Measurements from ENCODE around the gene MAPK10. TPM values are rescaled to one million over a fixed set of nuclear protein-coding genes. Genes with fewer than 3 reads are reported as not detected.

The MAPK10 gene
- total and polyA plus RNA-seq, 8 donors = 1.4 to 103 (median 15.0) TPM

- no peak overlapping the region for H3K27ac ChIP-seq
- TF ChIP-seq EP300 (IDR thresholded peaks at IDR 0.05) = no peak
- no peak for TF ChIP-seq POLR2AphosphoS5 (IDR thresholded peaks at IDR 0.05)
- no peak for TF ChIP-seq POLR2A (IDR thresholded peaks at IDR 0.05)
- TF ChIP-seq CTCF (IDR thresholded peaks at IDR 0.05) = no peak
- H3K4me1 ChIP-seq = peaks cover 7 to 22% (median 17%) of the 10 kb centered on the region in 4 donors
- no peak overlapping the region for H3K4me3 ChIP-seq
- no peaks in the 10 kb centered on the region for H3K27me3 ChIP-seq
- H3K36me3 ChIP-seq = no peaks in the 10 kb centered on the region
- no peak for DNase-seq
- 88 to 95% (median 89%) methylated on average over 2 of the region's 2 CpGs for WGBS, 5 donors
- intact Hi-C loops (cut with DNase I; ENCODE audit: low total_unique reads) = no loop called here
- no peaks in the 10 kb centered on the region for H3K9me3 ChIP-seq
Observed at GRCh38 chr4:86034616-86035015, 325.2 kb downstream of the MAPK10 start.

- H3K4me3 ChIP-seq = no peak overlapping the region
- intact Hi-C loops (cut with DNase I; ENCODE audit: low total_unique reads) = no loop called here
- DNase-seq = peak; percentile 32 to 33
- WGBS, 5 donors = 16 to 41% (median 22%) methylated on average over 4 of the region's 4 CpGs
- H3K9me3 ChIP-seq = no peaks in the 10 kb centered on the region
- peak overlapping the region in 4 of 5 donors; percentile 49 to 70 (median 59) for H3K27ac ChIP-seq
- H3K4me1 ChIP-seq = peaks cover 7 to 22% (median 17%) of the 10 kb centered on the region in 4 donors
- H3K36me3 ChIP-seq = no peaks in the 10 kb centered on the region
- no peaks in the 10 kb centered on the region for H3K27me3 ChIP-seq
- TF ChIP-seq EP300 (IDR thresholded peaks at IDR 0.05) (no peak), POLR2AphosphoS5 (IDR thresholded peaks at IDR 0.05) (no peak), CTCF (IDR thresholded peaks at IDR 0.05) (no peak), POLR2A (IDR thresholded peaks at IDR 0.05) (no peak)
Observed at GRCh38 chr4:86033171-86033570, 326.7 kb downstream of the MAPK10 start.

- H3K4me3 ChIP-seq = no peak overlapping the region
- peak in 1 of 2 donors; percentile 21 for DNase-seq
- TF ChIP-seq POLR2AphosphoS5 (IDR thresholded peaks at IDR 0.05) = no peak
- no peak for TF ChIP-seq CTCF (IDR thresholded peaks at IDR 0.05)
- TF ChIP-seq POLR2A (IDR thresholded peaks at IDR 0.05) = no peak
- TF ChIP-seq EP300 (IDR thresholded peaks at IDR 0.05) = no peak
- 16 to 39% (median 20%) methylated on average over 3 to 4 of the region's 4 CpGs for WGBS, 5 donors
- intact Hi-C loops (cut with DNase I; ENCODE audit: low total_unique reads) = no loop called here
- H3K4me1 ChIP-seq = peaks cover 7 to 22% (median 17%) of the 10 kb centered on the region in 4 donors
- H3K27me3 ChIP-seq = no peaks in the 10 kb centered on the region
- H3K36me3 ChIP-seq = no peaks in the 10 kb centered on the region
- peak overlapping the region in 4 of 5 donors; percentile 49 to 70 (median 59) for H3K27ac ChIP-seq
- no peaks in the 10 kb centered on the region for H3K9me3 ChIP-seq
Observed at GRCh38 chr4:86032476-86033022, 327.3 kb downstream of the MAPK10 start.

- H3K36me3 ChIP-seq = no peaks in the 10 kb centered on the region
- no peaks in the 10 kb centered on the region for H3K27me3 ChIP-seq
- intact Hi-C loops (cut with DNase I; ENCODE audit: low total_unique reads) = no loop called here
- no peaks in the 10 kb centered on the region for H3K9me3 ChIP-seq
- no peak overlapping the region for H3K4me3 ChIP-seq
- H3K4me1 ChIP-seq = peaks cover 7 to 22% (median 17%) of the 10 kb centered on the region in 4 donors
- peak overlapping the region in 3 of 5 donors; percentile 49 to 70 (median 56) for H3K27ac ChIP-seq
- no peak for DNase-seq
- TF ChIP-seq CTCF (IDR thresholded peaks at IDR 0.05) = no peak
- TF ChIP-seq EP300 (IDR thresholded peaks at IDR 0.05) = no peak
- TF ChIP-seq POLR2AphosphoS5 (IDR thresholded peaks at IDR 0.05) = no peak
- no peak for TF ChIP-seq POLR2A (IDR thresholded peaks at IDR 0.05)
- WGBS, 5 donors = 76 to 91% (median 87%) methylated on average over 3 of the region's 3 CpGs
Observed at GRCh38 chr4:86031927-86032326, 327.9 kb downstream of the MAPK10 start.
